Activated CD8-positive, alpha-beta memory T cell treated with anti-CD3 and anti-CD28 coated beads for 1 hour (primary cell): ENCODE measurements around the gene RNF214.
"Not testable (repeated sequence)": the region's sequence is repeated elsewhere in the genome, so short reads cannot be mapped to it uniquely, and the experiment has no call there.

Experiments used
- DNase-seq, 2 donors: peaks; one replicate each; pipeline ENCODE4 v3.0.0-alpha.2; 2020; ENCODE audit warnings: low read depth in 1 of 2; ENCODE audit errors: extremely low read depth in 1 of 2

Gene RNF214

GRCh38 chr11:117197516-117198456 lies 34.7 kb upstream of the RNF214 start:
- DNase-seq = no peak

GRCh38 chr11:117198613-117199012 lies 33.9 kb upstream of the RNF214 start:
- no peak for DNase-seq

- no peak for DNase-seq
Measured at GRCh38 chr11:117199053-117199915, 33.2 kb upstream of the RNF214 start, which contains the start of gene TAGLN. TAGLN (plus strand) TSS chr11:117199370; CDS start chr11:117203014, 3,644 bp downstream.

- DNase-seq = no peak
Measured at GRCh38 chr11:117199916-117200812, 32.3 kb upstream of the RNF214 start.

GRCh38 chr11:117200813-117201657 lies 31.4 kb upstream of the RNF214 start:
- no peak for DNase-seq

GRCh38 chr11:117201658-117202305 lies 30.7 kb upstream of the RNF214 start:
- DNase-seq = no peak

GRCh38 chr11:117202386-117203068 lies 29.9 kb upstream of the RNF214 start:
- DNase-seq = no peak

GRCh38 chr11:117203069-117203407 lies 29.4 kb upstream of the RNF214 start:
- no peak for DNase-seq

GRCh38 chr11:117204283-117205080 lies 28.0 kb upstream of the RNF214 start:
- DNase-seq = no peak

GRCh38 chr11:117205211-117205818 lies 27.2 kb upstream of the RNF214 start:
- DNase-seq = no peak

GRCh38 chr11:117206111-117206510 lies 26.4 kb upstream of the RNF214 start:
- not testable (repeated sequence) for DNase-seq

- DNase-seq = not testable (repeated sequence)
Measured at GRCh38 chr11:117206859-117207258, 25.6 kb upstream of the RNF214 start.

GRCh38 chr11:117207481-117207880 lies 25.0 kb upstream of the RNF214 start:
- not testable (repeated sequence) for DNase-seq

GRCh38 chr11:117208710-117209109 lies 23.8 kb upstream of the RNF214 start:
- not testable (repeated sequence) for DNase-seq

- not testable (repeated sequence) for DNase-seq
Measured at GRCh38 chr11:117209351-117210125, 22.9 kb upstream of the RNF214 start.

- no peak for DNase-seq
Measured at GRCh38 chr11:117210620-117211019, 21.9 kb upstream of the RNF214 start.
